ENCODE data around the gene HEY2.

The HEY2 gene

GRCh38 chr6:125743604-125744003 is 5.8 kb upstream of the HEY2 start:
- DNase-seq (ENCODE audit: extremely low read depth in 1 of 2, low read depth in 1 of 2): no peak

- no peak for DNase-seq (ENCODE audit: extremely low read depth in 1 of 2, low read depth in 1 of 2)
Measured at GRCh38 chr6:125745281-125746018, 4.0 kb upstream of the HEY2 start.

- no peak for DNase-seq (ENCODE audit: extremely low read depth in 1 of 2, low read depth in 1 of 2)
Measured at GRCh38 chr6:125746019-125746414, 3.4 kb upstream of the HEY2 start.

GRCh38 chr6:125746731-125747588 is 2.5 kb upstream of the HEY2 start:
- peak in 1 of 2 donors; percentile 26 for DNase-seq (ENCODE audit: extremely low read depth in 1 of 2, low read depth in 1 of 2)

- DNase-seq (ENCODE audit: extremely low read depth in 1 of 2, low read depth in 1 of 2): no peak
Measured at GRCh38 chr6:125747589-125748405, 1.6 kb upstream of the HEY2 start.

- no peak for DNase-seq (ENCODE audit: extremely low read depth in 1 of 2, low read depth in 1 of 2)
Measured at GRCh38 chr6:125748406-125749172, 843 bp upstream of the HEY2 start.

- no peak for DNase-seq (ENCODE audit: extremely low read depth in 1 of 2, low read depth in 1 of 2)
Measured at GRCh38 chr6:125749865-125750691, 646 bp downstream of the HEY2 start.

- DNase-seq (ENCODE audit: extremely low read depth in 1 of 2, low read depth in 1 of 2): no peak
Measured at GRCh38 chr6:125750692-125751333, 1.4 kb downstream of the HEY2 start.

- no peak for DNase-seq (ENCODE audit: extremely low read depth in 1 of 2, low read depth in 1 of 2)
Measured at GRCh38 chr6:125751334-125751916, 2.0 kb downstream of the HEY2 start.

- no peak for DNase-seq (ENCODE audit: extremely low read depth in 1 of 2, low read depth in 1 of 2)
Measured at GRCh38 chr6:125752773-125753172, 3.3 kb downstream of the HEY2 start.

- DNase-seq (ENCODE audit: extremely low read depth in 1 of 2, low read depth in 1 of 2): no peak
Measured at GRCh38 chr6:125753218-125753936, 3.9 kb downstream of the HEY2 start.

- DNase-seq (ENCODE audit: extremely low read depth in 1 of 2, low read depth in 1 of 2): no peak
Measured at GRCh38 chr6:125753937-125754259, 4.5 kb downstream of the HEY2 start.

GRCh38 chr6:125754566-125754965 is 5.1 kb downstream of the HEY2 start:
- no peak for DNase-seq (ENCODE audit: extremely low read depth in 1 of 2, low read depth in 1 of 2)

GRCh38 chr6:125759184-125759902 is 9.9 kb downstream of the HEY2 start:
- no peak for DNase-seq (ENCODE audit: extremely low read depth in 1 of 2, low read depth in 1 of 2)

- no peak for DNase-seq (ENCODE audit: extremely low read depth in 1 of 2, low read depth in 1 of 2)
Measured at GRCh38 chr6:125759959-125760457, 10.6 kb downstream of the HEY2 start.

- DNase-seq (ENCODE audit: extremely low read depth in 1 of 2, low read depth in 1 of 2): no peak
Measured at GRCh38 chr6:125764121-125764671, 14.8 kb downstream of the HEY2 start.

GRCh38 chr6:125765944-125766343 is 16.5 kb downstream of the HEY2 start:
- DNase-seq (ENCODE audit: extremely low read depth in 1 of 2, low read depth in 1 of 2): no peak

All from activated CD8-positive, alpha-beta memory T cell treated with anti-CD3 and anti-CD28 coated beads for 1 hour (primary cell).